HG02610 (cell line): Measurements from ENCODE around the gene COG2.
"Not testable (repeated sequence)": the region's sequence is repeated elsewhere in the genome, so short reads cannot be mapped to it uniquely, and the experiment has no call there.

Experiments used
- ATAC-seq: cut with Tn5 transposase; IDR thresholded peaks from one replicate; pipeline ENCODE4 v1.9.1; 2021; ENCODE audit warnings: mild to moderate bottlenecking, moderate library complexity; ENCODE audit not compliant: unreplicated experiment

Gene COG2

GRCh38 chr1:230642263-230642959 is at the start of gene COG2:
COG2 (plus strand) TSS chr1:230642481; CDS start chr1:230642607, 126 bp downstream.
- peak; percentile 95 for ATAC-seq

GRCh38 chr1:230592848-230593414 is 49.4 kb upstream of the COG2 start:
- ATAC-seq = no peak

- ATAC-seq = no peak
These were observed 48.0 kb upstream of the COG2 start for GRCh38 chr1:230594214-230594773.

- ATAC-seq = no peak
These were observed 47.1 kb upstream of the COG2 start for GRCh38 chr1:230595181-230595580.

GRCh38 chr1:230596306-230596705 is 46.0 kb upstream of the COG2 start:
- ATAC-seq = no peak

- no peak for ATAC-seq
These were observed 43.5 kb upstream of the COG2 start for GRCh38 chr1:230598745-230599144.

- ATAC-seq = no peak
These were observed 42.2 kb upstream of the COG2 start for GRCh38 chr1:230599926-230600656.

GRCh38 chr1:230600657-230601400 is 41.5 kb upstream of the COG2 start:
- ATAC-seq = not testable (repeated sequence)

- no peak for ATAC-seq
These were observed 33.1 kb upstream of the COG2 start for GRCh38 chr1:230609208-230609607.

GRCh38 chr1:230610589-230610988 is 31.7 kb upstream of the COG2 start:
- no peak for ATAC-seq

GRCh38 chr1:230611128-230611877 is 31.0 kb upstream of the COG2 start:
- no peak for ATAC-seq

- ATAC-seq = no peak
These were observed 30.4 kb upstream of the COG2 start for GRCh38 chr1:230611878-230612235.

GRCh38 chr1:230612651-230613050 is 29.6 kb upstream of the COG2 start:
- no peak for ATAC-seq

- ATAC-seq = no peak
These were observed 28.2 kb upstream of the COG2 start for GRCh38 chr1:230614121-230614520.

- no peak for ATAC-seq
These were observed 23.7 kb upstream of the COG2 start for GRCh38 chr1:230618537-230618936.

GRCh38 chr1:230620649-230621323 is 21.5 kb upstream of the COG2 start:
- no peak for ATAC-seq

GRCh38 chr1:230621324-230622030 is 20.8 kb upstream of the COG2 start:
- ATAC-seq = no peak

GRCh38 chr1:230622151-230622550 is 20.1 kb upstream of the COG2 start:
- ATAC-seq = no peak

- ATAC-seq = no peak
These were observed 18.1 kb upstream of the COG2 start for GRCh38 chr1:230624097-230624713.
